ENCODE results near the gene HAUS6. TPM values are rescaled to one million over a fixed set of nuclear protein-coding genes. Genes with fewer than 3 reads are reported as not detected.

Gene HAUS6
- total and polyA plus RNA-seq, 2 of the 13 experiments (the other 11 are each of a cell fraction or from before 2014, with no cell fraction given): 9.8 to 31.1 TPM

DNA sequence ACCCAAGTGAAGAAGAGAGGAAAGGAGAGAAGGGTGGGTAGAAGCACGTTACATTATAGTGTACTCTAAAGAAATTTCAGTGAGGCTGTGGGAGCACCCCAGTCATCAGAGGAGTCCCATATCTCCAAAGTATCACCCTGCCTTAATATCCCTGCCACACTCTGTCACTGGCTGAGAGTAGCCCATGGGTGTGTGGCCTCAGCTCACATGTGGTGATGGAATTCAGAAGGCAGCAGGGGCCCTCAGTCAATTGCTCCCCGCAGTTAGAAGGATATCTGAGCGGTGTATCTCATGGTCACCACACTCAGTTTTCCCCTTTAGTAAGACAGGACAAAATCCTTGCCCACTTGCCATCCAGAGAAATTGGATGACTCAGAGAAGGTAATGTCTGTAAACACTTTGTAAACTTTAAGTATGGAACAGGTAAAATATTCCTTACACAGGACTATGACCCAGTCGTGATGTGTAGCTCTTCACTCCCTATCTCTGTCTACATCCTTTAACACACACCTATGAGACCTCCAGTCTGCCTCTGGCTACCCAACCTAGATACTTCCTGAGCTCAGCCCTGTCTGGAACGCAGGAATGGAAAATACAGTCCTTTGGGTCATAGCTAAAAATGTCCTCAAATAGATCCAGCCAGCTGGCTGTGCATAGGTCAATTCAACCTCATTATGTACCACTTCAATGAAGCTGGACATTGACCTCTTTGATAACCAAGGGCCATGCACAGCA, 48.9 kb upstream of the HAUS6 start (continued):
- TF ChIP-seq, protein P1, sequence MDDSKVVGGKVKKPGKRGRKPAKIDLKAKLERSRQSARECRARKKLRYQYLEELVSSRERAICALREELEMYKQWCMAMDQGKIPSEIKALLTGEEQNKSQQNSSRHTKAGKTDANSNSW (CRISPR knock-in tag; IDR thresholded peaks at IDR 0.05; ENCODE audit: borderline replicate concordance): no peak
- TF ChIP-seq GTF3A (CRISPR knock-in tag; conservative IDR thresholded peaks at IDR 0.05) (no peak), NFE2L1 (CRISPR knock-in tag; IDR thresholded peaks at IDR 0.05; ENCODE audit: borderline replicate concordance) (no peak), RFX1 (IDR thresholded peaks at IDR 0.05) (no peak), PAF1 (CRISPR knock-in tag; IDR thresholded peaks at IDR 0.05) (no peak), FOSL2 (CRISPR knock-in tag; IDR thresholded peaks at IDR 0.05) (peak; percentile 79), MAFG (CRISPR knock-in tag; IDR thresholded peaks at IDR 0.05) (no peak), SUZ12 (IDR thresholded peaks at IDR 0.05; ENCODE audit: low read depth, low read length) (no peak), ZNF234 (CRISPR knock-in tag; conservative IDR thresholded peaks at IDR 0.05) (no peak), NONO (IDR thresholded peaks at IDR 0.05) (no peak), NONO (CRISPR knock-in tag; conservative IDR thresholded peaks at IDR 0.05) (0 out of 2 replicates have a peak, but pooled peaks have one; percentile 43), NFIC (IDR thresholded peaks at IDR 0.05; ENCODE audit: low read length) (peak; percentile 81; the same call in 1 of the 2 replicates), SRSF9 (IDR thresholded peaks at IDR 0.05; ENCODE audit: borderline replicate concordance, insufficient read depth, low read depth, low read length, poor library complexity, severe bottlenecking) (no peak), ZNF678 (CRISPR knock-in tag; IDR thresholded peaks at IDR 0.05) (no peak), ZNF205 (CRISPR knock-in tag; IDR thresholded peaks at IDR 0.05) (peak; percentile 45; the same call in 1 of the 2 replicates)
- TF ChIP-seq, protein P2, sequence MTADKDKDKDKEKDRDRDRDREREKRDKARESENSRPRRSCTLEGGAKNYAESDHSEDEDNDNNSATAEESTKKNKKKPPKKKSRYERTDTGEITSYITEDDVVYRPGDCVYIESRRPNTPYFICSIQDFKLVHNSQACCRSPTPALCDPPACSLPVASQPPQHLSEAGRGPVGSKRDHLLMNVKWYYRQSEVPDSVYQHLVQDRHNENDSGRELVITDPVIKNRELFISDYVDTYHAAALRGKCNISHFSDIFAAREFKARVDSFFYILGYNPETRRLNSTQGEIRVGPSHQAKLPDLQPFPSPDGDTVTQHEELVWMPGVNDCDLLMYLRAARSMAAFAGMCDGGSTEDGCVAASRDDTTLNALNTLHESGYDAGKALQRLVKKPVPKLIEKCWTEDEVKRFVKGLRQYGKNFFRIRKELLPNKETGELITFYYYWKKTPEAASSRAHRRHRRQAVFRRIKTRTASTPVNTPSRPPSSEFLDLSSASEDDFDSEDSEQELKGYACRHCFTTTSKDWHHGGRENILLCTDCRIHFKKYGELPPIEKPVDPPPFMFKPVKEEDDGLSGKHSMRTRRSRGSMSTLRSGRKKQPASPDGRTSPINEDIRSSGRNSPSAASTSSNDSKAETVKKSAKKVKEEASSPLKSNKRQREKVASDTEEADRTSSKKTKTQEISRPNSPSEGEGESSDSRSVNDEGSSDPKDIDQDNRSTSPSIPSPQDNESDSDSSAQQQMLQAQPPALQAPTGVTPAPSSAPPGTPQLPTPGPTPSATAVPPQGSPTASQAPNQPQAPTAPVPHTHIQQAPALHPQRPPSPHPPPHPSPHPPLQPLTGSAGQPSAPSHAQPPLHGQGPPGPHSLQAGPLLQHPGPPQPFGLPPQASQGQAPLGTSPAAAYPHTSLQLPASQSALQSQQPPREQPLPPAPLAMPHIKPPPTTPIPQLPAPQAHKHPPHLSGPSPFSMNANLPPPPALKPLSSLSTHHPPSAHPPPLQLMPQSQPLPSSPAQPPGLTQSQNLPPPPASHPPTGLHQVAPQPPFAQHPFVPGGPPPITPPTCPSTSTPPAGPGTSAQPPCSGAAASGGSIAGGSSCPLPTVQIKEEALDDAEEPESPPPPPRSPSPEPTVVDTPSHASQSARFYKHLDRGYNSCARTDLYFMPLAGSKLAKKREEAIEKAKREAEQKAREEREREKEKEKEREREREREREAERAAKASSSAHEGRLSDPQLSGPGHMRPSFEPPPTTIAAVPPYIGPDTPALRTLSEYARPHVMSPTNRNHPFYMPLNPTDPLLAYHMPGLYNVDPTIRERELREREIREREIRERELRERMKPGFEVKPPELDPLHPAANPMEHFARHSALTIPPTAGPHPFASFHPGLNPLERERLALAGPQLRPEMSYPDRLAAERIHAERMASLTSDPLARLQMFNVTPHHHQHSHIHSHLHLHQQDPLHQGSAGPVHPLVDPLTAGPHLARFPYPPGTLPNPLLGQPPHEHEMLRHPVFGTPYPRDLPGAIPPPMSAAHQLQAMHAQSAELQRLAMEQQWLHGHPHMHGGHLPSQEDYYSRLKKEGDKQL (CRISPR knock-in tag; IDR thresholded peaks at IDR 0.05; ENCODE audit: low read depth): peak; percentile 63; the same call in 1 of the 2 replicates
- TF ChIP-seq, protein P3, sequence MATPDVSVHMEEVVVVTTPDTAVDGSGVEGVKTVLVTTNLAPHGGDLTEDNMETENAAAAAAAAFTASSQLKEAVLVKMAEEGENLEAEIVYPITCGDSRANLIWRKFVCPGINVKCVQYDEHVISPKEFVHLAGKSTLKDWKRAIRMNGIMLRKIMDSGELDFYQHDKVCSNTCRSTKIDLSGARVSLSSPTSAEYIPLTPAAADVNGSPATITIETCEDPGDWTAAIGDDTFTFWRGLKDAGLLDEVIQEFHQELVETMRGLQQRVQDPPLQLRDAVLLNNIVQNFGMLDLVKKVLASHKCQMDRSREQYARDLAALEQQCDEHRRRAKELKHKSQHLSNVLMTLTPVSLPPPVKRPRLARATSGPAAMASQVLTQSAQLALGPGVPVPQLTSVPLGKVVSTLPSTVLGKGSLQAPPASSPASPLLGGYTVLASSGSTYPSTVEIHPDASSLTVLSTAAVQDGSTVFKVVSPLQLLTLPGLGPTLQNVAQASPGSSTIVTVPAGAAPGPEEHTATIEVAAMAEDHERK (CRISPR knock-in tag; IDR thresholded peaks at IDR 0.05; ENCODE audit: low read depth): 0 out of 2 replicates have a peak, but pooled peaks have one; percentile 39
- TF ChIP-seq, protein P4, sequence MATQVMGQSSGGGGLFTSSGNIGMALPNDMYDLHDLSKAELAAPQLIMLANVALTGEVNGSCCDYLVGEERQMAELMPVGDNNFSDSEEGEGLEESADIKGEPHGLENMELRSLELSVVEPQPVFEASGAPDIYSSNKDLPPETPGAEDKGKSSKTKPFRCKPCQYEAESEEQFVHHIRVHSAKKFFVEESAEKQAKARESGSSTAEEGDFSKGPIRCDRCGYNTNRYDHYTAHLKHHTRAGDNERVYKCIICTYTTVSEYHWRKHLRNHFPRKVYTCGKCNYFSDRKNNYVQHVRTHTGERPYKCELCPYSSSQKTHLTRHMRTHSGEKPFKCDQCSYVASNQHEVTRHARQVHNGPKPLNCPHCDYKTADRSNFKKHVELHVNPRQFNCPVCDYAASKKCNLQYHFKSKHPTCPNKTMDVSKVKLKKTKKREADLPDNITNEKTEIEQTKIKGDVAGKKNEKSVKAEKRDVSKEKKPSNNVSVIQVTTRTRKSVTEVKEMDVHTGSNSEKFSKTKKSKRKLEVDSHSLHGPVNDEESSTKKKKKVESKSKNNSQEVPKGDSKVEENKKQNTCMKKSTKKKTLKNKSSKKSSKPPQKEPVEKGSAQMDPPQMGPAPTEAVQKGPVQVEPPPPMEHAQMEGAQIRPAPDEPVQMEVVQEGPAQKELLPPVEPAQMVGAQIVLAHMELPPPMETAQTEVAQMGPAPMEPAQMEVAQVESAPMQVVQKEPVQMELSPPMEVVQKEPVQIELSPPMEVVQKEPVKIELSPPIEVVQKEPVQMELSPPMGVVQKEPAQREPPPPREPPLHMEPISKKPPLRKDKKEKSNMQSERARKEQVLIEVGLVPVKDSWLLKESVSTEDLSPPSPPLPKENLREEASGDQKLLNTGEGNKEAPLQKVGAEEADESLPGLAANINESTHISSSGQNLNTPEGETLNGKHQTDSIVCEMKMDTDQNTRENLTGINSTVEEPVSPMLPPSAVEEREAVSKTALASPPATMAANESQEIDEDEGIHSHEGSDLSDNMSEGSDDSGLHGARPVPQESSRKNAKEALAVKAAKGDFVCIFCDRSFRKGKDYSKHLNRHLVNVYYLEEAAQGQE (IDR thresholded peaks at IDR 0.05; ENCODE audit: borderline replicate concordance in 1 of 2, low read depth in 1 of 2, low read length in 2 of 2): peak in 1 of 2 experiments; percentile 21; a peak in 1 of 4 replicates

All from HepG2 (cell line).